Measurements from ENCODE around the gene PIN1.

Gene PIN1

DNA sequence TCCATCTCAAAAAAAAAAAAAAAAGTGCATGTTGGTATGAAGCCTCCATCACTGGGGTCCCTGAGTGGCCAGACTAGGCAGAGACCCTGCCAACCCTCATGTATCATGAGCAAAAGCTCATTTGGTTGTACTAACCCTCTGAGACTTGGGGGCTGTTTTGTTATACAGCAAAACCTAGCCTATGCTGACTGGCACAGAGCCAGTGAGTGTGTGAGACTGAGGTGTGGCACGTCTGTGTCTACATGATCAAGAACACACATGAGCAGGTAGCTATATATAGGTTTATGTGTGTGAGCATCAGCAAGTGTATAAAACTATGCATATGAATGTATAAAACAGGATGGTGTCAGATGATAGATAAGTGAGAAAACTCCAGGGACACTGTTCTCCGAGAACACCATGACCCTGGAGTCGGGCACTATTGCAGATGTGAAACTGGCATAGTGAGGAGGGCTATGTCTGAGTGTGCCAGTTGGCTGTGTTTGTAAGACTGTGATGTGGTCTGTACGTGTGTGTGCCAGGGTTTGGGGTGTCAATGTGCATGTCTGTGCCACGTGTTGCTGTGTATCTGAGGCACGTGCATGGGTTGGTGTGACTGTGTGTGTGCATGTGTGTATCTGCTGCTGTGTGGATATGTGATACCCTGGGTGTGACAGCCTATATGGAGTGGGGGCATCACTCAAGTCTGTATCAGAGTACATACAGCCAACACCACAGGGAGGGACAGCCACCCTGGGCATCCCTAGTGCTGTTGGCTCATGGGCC, 56.7 kb downstream of the PIN1 start:
- no peak for DNase-seq (ENCODE audit: low read depth)
- no peak for TF ChIP-seq CTCF (IDR thresholded peaks at IDR 0.05; ENCODE audit: low read length, missing control alignments)
- no peak overlapping the region for H3K4me3 ChIP-seq (replicated peaks; ENCODE audit: low read depth, low read length)

All from fibroblast of pulmonary artery (primary cell).